ENCODE results near the gene ZNF668.

Gene ZNF668

GRCh38 chr16:31061126-31061812 lies 12.8 kb downstream of the ZNF668 start:
- H3K4me3 ChIP-seq (replicated peaks in 1 of 2; ENCODE audit: low read depth in 2 of 2, low read length in 2 of 2), result no peak overlapping the region
- DNase-seq (ENCODE audit: low read depth in 2 of 2), result no peak
- TF ChIP-seq CTCF (IDR thresholded peaks at IDR 0.05; ENCODE audit: low read depth, low read length), result no peak

GRCh38 chr16:31055613-31056012 lies 18.4 kb downstream of the ZNF668 start:
- H3K4me3 ChIP-seq (replicated peaks in 1 of 2; ENCODE audit: low read depth in 2 of 2, low read length in 2 of 2), result no peak overlapping the region
- TF ChIP-seq CTCF (IDR thresholded peaks at IDR 0.05; ENCODE audit: low read depth, low read length), result no peak
- no peak for DNase-seq (ENCODE audit: low read depth in 2 of 2)

GRCh38 chr16:31052114-31052513 lies 21.9 kb downstream of the ZNF668 start:
- TF ChIP-seq CTCF (IDR thresholded peaks at IDR 0.05; ENCODE audit: low read depth, low read length), result no peak
- peak; percentile 81 to 96 for DNase-seq (ENCODE audit: low read depth in 2 of 2)
- H3K4me3 ChIP-seq (replicated peaks in 1 of 2; ENCODE audit: low read depth in 2 of 2, low read length in 2 of 2), result no peak overlapping the region

- no peak for DNase-seq (ENCODE audit: low read depth in 2 of 2)
- no peak overlapping the region for H3K4me3 ChIP-seq (replicated peaks in 1 of 2; ENCODE audit: low read depth in 2 of 2, low read length in 2 of 2)
- TF ChIP-seq CTCF (IDR thresholded peaks at IDR 0.05; ENCODE audit: low read depth, low read length), result no peak
These were observed 23.6 kb downstream of the ZNF668 start for GRCh38 chr16:31050280-31051030.

- no peak for TF ChIP-seq CTCF (IDR thresholded peaks at IDR 0.05; ENCODE audit: low read depth, low read length)
- no peak overlapping the region for H3K4me3 ChIP-seq (replicated peaks in 1 of 2; ENCODE audit: low read depth in 2 of 2, low read length in 2 of 2)
- DNase-seq (ENCODE audit: low read depth in 2 of 2), result no peak
These were observed 30.1 kb downstream of the ZNF668 start for GRCh38 chr16:31043898-31044481.

- no peak for DNase-seq (ENCODE audit: low read depth in 2 of 2)
- TF ChIP-seq CTCF (IDR thresholded peaks at IDR 0.05; ENCODE audit: low read depth, low read length), result no peak
- no peak overlapping the region for H3K4me3 ChIP-seq (replicated peaks in 1 of 2; ENCODE audit: low read depth in 2 of 2, low read length in 2 of 2)
These were observed 30.7 kb downstream of the ZNF668 start for GRCh38 chr16:31043352-31043751.

Data from cardiac fibroblast (primary cell).